Measurements from ENCODE around the gene TTC23. TPM values are rescaled to one million over a fixed set of nuclear protein-coding genes. Genes with fewer than 3 reads are reported as not detected.

Gene TTC23
- total RNA-seq, 1 experiment from 2014 or later: 13.4 TPM

DNA sequence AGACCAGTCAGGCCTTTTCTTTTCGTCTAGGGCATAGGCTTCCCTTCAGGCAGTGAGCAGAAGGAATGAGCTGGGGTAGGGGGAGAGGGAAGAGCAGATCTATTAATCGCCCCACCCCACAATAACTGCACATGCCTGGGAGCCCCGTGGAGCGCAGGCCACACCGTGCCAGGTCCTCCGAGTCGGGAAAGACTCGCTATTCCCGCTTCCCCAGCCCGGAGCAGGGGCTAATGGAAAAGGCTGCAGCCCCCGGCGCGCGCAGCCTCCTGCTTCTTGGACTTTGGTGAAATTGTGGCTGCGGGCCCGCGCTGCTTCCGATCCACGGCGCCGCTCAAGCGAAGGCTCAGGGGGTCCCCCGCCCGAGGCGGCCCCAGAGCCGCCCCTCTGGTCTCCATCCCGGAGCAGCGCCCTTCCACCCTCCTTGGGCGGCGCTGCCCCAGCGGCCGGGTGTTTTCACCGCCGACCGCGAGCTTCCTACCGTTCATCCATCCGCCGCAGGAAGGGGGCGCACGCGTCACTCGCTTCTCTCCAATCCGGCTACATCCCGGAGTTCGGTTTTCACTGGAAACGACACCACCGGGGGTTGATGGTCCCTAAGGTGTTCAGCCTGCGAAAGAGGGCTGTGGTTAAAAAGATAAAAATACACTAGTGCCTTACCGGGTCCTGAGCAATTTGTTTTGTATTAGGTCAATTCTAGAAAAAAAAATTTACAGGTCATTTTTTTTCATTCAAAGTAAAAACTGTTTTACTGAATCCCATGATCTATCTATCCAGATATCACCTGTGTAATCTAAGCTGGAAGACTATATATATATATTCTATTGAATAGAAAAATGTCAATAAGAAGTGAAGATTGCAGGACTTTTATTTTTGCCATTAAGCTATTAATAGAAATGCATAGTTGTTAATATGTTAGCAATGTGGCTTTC, 148.9 kb downstream of the TTC23 start:
- TF ChIP-seq, protein P1, sequence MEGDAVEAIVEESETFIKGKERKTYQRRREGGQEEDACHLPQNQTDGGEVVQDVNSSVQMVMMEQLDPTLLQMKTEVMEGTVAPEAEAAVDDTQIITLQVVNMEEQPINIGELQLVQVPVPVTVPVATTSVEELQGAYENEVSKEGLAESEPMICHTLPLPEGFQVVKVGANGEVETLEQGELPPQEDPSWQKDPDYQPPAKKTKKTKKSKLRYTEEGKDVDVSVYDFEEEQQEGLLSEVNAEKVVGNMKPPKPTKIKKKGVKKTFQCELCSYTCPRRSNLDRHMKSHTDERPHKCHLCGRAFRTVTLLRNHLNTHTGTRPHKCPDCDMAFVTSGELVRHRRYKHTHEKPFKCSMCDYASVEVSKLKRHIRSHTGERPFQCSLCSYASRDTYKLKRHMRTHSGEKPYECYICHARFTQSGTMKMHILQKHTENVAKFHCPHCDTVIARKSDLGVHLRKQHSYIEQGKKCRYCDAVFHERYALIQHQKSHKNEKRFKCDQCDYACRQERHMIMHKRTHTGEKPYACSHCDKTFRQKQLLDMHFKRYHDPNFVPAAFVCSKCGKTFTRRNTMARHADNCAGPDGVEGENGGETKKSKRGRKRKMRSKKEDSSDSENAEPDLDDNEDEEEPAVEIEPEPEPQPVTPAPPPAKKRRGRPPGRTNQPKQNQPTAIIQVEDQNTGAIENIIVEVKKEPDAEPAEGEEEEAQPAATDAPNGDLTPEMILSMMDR (conservative IDR thresholded peaks at IDR 0.05; ENCODE audit: low read depth, low read length): peak; percentile 93
- TF ChIP-seq EZH2 (IDR thresholded peaks at IDR 0.05; ENCODE audit: borderline replicate concordance, low read depth, low read length, poor library complexity, severe bottlenecking): no peak
- DNase-seq (ENCODE audit: low spot score): peak; percentile 80
- H3K4me3 ChIP-seq (ENCODE audit: low read depth, low read length, poor library complexity, severe bottlenecking): peak overlapping the region; percentile 38
- intact Hi-C loops (cut with micrococcal nuclease; ENCODE audit: unreplicated experiment): loop anchor here (1.0 to 10.0 kb wide), 3 partner anchors 113 to 634 kb away; partner anchors contain the start of gene LYSMD4
- peaks cover 7% of the 10 kb centered on the region for H3K27me3 ChIP-seq (replicated peaks; ENCODE audit: insufficient read depth, low read depth, low read length, poor library complexity)
- ChIA-PET CTCF (interaction anchor here (0.6 to 2.1 kb wide), 8 partner anchors 22 to 604 kb away, joined by 3 to 11 read pairs (median 3); no protein-coding TSS in a partner anchor), POLR2A (ENCODE audit: low non-redundant PET) (interaction anchor here (0.6 kb wide), 1 partner anchor 501 kb away, joined by 5 read pairs; no protein-coding TSS in a partner anchor)
- BruUV-seq (replicated peaks): no TSS peak
- H3K27ac ChIP-seq (ENCODE audit: low read depth, low read length, poor library complexity, severe bottlenecking): no peak overlapping the region
- no peaks in the 10 kb centered on the region for H3K9me3 ChIP-seq (ENCODE audit: low read depth, low read length, poor library complexity, severe bottlenecking)
- no peaks in the 10 kb centered on the region for H3K36me3 ChIP-seq (ENCODE audit: insufficient read depth, low read length, poor library complexity, severe bottlenecking)
- peaks cover under 1% of the 10 kb centered on the region for H3K4me1 ChIP-seq (ENCODE audit: insufficient read depth, low read length, poor library complexity, severe bottlenecking)

DNA sequence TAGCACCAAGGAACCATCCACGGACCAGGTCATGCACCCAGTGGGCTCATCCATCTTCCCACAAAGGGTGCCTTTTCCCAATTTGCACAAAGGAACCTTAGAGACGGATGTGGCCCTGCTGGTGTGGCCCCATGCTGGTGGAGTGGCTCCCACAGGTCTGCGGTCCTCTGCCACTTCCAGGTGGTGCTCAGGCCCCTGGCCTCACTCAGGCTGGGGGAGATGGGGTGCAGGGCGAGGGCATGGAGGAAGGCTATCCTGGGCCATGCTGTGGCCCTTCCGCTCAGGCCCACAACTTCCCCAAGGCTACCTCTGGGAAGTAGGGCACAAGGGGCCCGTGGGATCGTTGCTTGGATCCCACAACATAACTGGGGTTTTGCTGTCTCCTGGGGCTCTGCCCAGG, 149.7 kb downstream of the TTC23 start:
- no peak overlapping the region for H3K4me3 ChIP-seq (ENCODE audit: low read depth, low read length, poor library complexity, severe bottlenecking)
- intact Hi-C loops (cut with micrococcal nuclease; ENCODE audit: unreplicated experiment): loop anchor here (1.0 to 10.0 kb wide), 3 partner anchors 114 to 635 kb away; partner anchors contain the start of gene LYSMD4
- TF ChIP-seq, protein P1 (conservative IDR thresholded peaks at IDR 0.05; ENCODE audit: low read depth, low read length): no peak
- TF ChIP-seq EZH2 (IDR thresholded peaks at IDR 0.05; ENCODE audit: borderline replicate concordance, low read depth, low read length, poor library complexity, severe bottlenecking): no peak
- no peak for DNase-seq (ENCODE audit: low spot score)
- ChIA-PET POLR2A (ENCODE audit: low non-redundant PET) (no interaction called here), CTCF (interaction anchor here (1.3 to 1.4 kb wide), 2 partner anchors 25 to 44 kb away, joined by 3 to 4 read pairs; no protein-coding TSS in a partner anchor)
- no peak overlapping the region for H3K27ac ChIP-seq (ENCODE audit: low read depth, low read length, poor library complexity, severe bottlenecking)
- peaks cover 7% of the 10 kb centered on the region for H3K27me3 ChIP-seq (replicated peaks; ENCODE audit: insufficient read depth, low read depth, low read length, poor library complexity)
- no peaks in the 10 kb centered on the region for H3K36me3 ChIP-seq (ENCODE audit: insufficient read depth, low read length, poor library complexity, severe bottlenecking)
- no peaks in the 10 kb centered on the region for H3K4me1 ChIP-seq (ENCODE audit: insufficient read depth, low read length, poor library complexity, severe bottlenecking)
- H3K9me3 ChIP-seq (ENCODE audit: low read depth, low read length, poor library complexity, severe bottlenecking): no peaks in the 10 kb centered on the region
- BruUV-seq (replicated peaks): no TSS peak

DNA sequence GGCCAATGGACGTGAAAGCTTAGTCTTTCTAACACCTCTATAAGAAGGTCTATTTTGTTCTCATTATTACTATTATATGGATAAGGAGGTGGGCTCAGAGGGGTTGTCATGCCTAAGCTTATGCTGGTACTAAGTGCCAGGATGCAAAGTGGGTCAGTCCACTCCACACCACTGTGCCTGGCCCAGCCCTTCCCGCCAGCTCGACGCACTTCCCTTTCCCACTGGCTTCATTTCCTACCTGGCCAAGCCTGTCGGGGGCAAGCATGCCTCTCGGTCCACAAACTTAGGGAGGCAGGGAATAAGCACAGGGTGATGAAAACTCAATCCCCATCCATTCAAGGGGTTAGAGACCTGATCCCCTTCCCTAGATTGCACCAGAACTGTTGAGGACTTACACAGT, 150.4 kb downstream of the TTC23 start:
- Histone ChIP-seq H3K36me3 (ENCODE audit: insufficient read depth, low read length, poor library complexity, severe bottlenecking) (no peaks in the 10 kb centered on the region), H3K9me3 (ENCODE audit: low read depth, low read length, poor library complexity, severe bottlenecking) (no peaks in the 10 kb centered on the region), H3K4me1 (ENCODE audit: insufficient read depth, low read length, poor library complexity, severe bottlenecking) (no peaks in the 10 kb centered on the region), H3K27ac (ENCODE audit: low read depth, low read length, poor library complexity, severe bottlenecking) (no peak overlapping the region), H3K27me3 (replicated peaks; ENCODE audit: insufficient read depth, low read depth, low read length, poor library complexity) (peaks cover 7% of the 10 kb centered on the region), H3K4me3 (ENCODE audit: low read depth, low read length, poor library complexity, severe bottlenecking) (no peak overlapping the region)
- intact Hi-C loops (cut with micrococcal nuclease; ENCODE audit: unreplicated experiment): no loop called here
- no peak for DNase-seq (ENCODE audit: low spot score)
- POLR2A ChIA-PET (ENCODE audit: low non-redundant PET): no interaction called here
- BruUV-seq (replicated peaks): no TSS peak
- CTCF ChIA-PET: no interaction called here
- TF ChIP-seq, protein P1 (conservative IDR thresholded peaks at IDR 0.05; ENCODE audit: low read depth, low read length): no peak
- no peak for TF ChIP-seq EZH2 (IDR thresholded peaks at IDR 0.05; ENCODE audit: borderline replicate concordance, low read depth, low read length, poor library complexity, severe bottlenecking)
